Measurements from ENCODE around the gene TMEM213. TPM values are rescaled to one million over a fixed set of nuclear protein-coding genes. Genes with fewer than 3 reads are reported as not detected.

TMEM213 gene
- total and polyA plus RNA-seq, 2 of the 8 experiments (the other 6 are each of a cell fraction or from before 2014, with no cell fraction given), result 0.21 to 0.67 TPM

- POLR2A ChIA-PET (ENCODE audit: partially characterized antibody), result no interaction called here
Measured at GRCh38 chr7:138814816-138815332, 17.1 kb downstream of the TMEM213 start.

More at GRCh38 chr7:138814816-138815332, 17.1 kb downstream of the TMEM213 start:
- H2AFZ ChIP-seq (ENCODE audit: low read length), result no peak overlapping the region
- H3K4me2 ChIP-seq (ENCODE audit: insufficient read depth in 1 of 2, low read depth in 2 of 2, low read length in 2 of 2), result no peak overlapping the region
- TF ChIP-seq SRF (IDR thresholded peaks at IDR 0.05; ENCODE audit: low read depth, low read length) (no peak), KDM1A (IDR thresholded peaks at IDR 0.05; ENCODE audit: borderline replicate concordance, low read length) (no peak), NRF1 (IDR thresholded peaks at IDR 0.05; ENCODE audit: low read depth, low read length) (no peak)
- H3K27me3 ChIP-seq (replicated peaks in 1 of 4; ENCODE audit: control insufficient read depth in 3 of 4, extremely low read depth in 1 of 4, insufficient read depth in 3 of 4, low read length in 3 of 4), result peaks cover 0 to 1% (median 0%) of the 10 kb centered on the region in 4 experiments; a peak in 1 of 7 replicates
- H3K4me3 ChIP-seq (ENCODE audit: extremely low read depth in 1 of 4, insufficient read depth in 2 of 4, low read depth in 3 of 4, low read length in 4 of 4), result no peak overlapping the region
- no peak for FAIRE-seq
- H2BK15ac ChIP-seq (ENCODE audit: low read length), result no peak overlapping the region
- H4K5ac ChIP-seq (ENCODE audit: insufficient read length, low read depth, low read length), result no peak overlapping the region
- H2BK20ac ChIP-seq (ENCODE audit: low read length), result no peak overlapping the region
- H4K20me1 ChIP-seq (replicated peaks in 1 of 2; ENCODE audit: control insufficient read depth in 1 of 2, insufficient read depth in 2 of 2, low read length in 2 of 2), result no peaks in the 10 kb centered on the region
- no peak overlapping the region for H3K23ac ChIP-seq (ENCODE audit: insufficient read length)
- H2AK5ac ChIP-seq (ENCODE audit: low read depth, low read length), result no peak overlapping the region
- no peak overlapping the region for H3K14ac ChIP-seq (ENCODE audit: insufficient read length)
- H3K36me3 ChIP-seq (ENCODE audit: control insufficient read depth in 2 of 4, insufficient read depth in 4 of 4, low read length in 3 of 4), result no peaks in the 10 kb centered on the region
- no peak overlapping the region for H2BK120ac ChIP-seq (replicated peaks; ENCODE audit: low read depth, low read length)
- no peaks in the 10 kb centered on the region for H3K9me3 ChIP-seq (ENCODE audit: insufficient read depth in 2 of 2, low read depth in 1 of 2, low read length in 1 of 2)
- H4K8ac ChIP-seq (ENCODE audit: extremely low read depth, insufficient read depth, low read length), result no peak overlapping the region
- H3K4ac ChIP-seq (replicated peaks; ENCODE audit: insufficient read length, low read depth, low read length), result no peak overlapping the region
- no peaks in the 10 kb centered on the region; the same call in 1 of the 2 replicates for H3K23me2 ChIP-seq (ENCODE audit: low read depth, low read length)
- 84% methylated on average over 1 of the region's 1 CpG; no CpG with 5 or more reads in 1 of the 2 experiments for WGBS, 2 experiments (ENCODE audit: extremely low coverage in 1 of 2, insufficient coverage in 1 of 2, insufficient read length in 1 of 2, insufficient replicate concordance in 2 of 2, low coverage in 1 of 2, low lambda C conversion rate in 2 of 2, missing lambda C conversion rate in 1 of 2)
- H3K56ac ChIP-seq (replicated peaks; ENCODE audit: insufficient read length, low read depth, low read length), result no peak overlapping the region
- no peaks in the 10 kb centered on the region for H3K79me1 ChIP-seq (ENCODE audit: low read depth, low read length)
- H3K9ac ChIP-seq (replicated peaks in 1 of 4; ENCODE audit: extremely low read depth in 1 of 4, low read depth in 3 of 4, low read length in 3 of 4), result no peak overlapping the region
- no peak overlapping the region for H3K27ac ChIP-seq (ENCODE audit: low read depth, low read length)
- H4K91ac ChIP-seq (replicated peaks; ENCODE audit: insufficient read length, low read length), result no peak overlapping the region
- DNase-seq (ENCODE audit: low read depth in 1 of 2, low spot score in 2 of 2), result no peak
- no peaks in the 10 kb centered on the region for H3K79me2 ChIP-seq (ENCODE audit: control insufficient read depth in 1 of 2, insufficient read depth in 2 of 2, low read length in 2 of 2)
- CTCF ChIA-PET (ENCODE audit: partially characterized antibody), result interaction anchor here (0.7 to 2.2 kb wide), 4 partner anchors 18 to 986 kb away, joined by 3 to 5 read pairs (median 3); no protein-coding TSS in a partner anchor
- no peaks in the 10 kb centered on the region for H3K4me1 ChIP-seq (replicated peaks in 1 of 4; ENCODE audit: control insufficient read depth in 3 of 4, insufficient read depth in 4 of 4, low read length in 3 of 4)
- no peak overlapping the region for H3K18ac ChIP-seq (ENCODE audit: extremely low read depth, low read length)
- no peak overlapping the region for H2BK12ac ChIP-seq (ENCODE audit: low read depth, low read length)
- H2BK5ac ChIP-seq (ENCODE audit: low read depth, low read length), result no peak overlapping the region

All from H1 (cell line).